Nephron progenitor cell (in vitro differentiated cells): Measurements from ENCODE around the gene RTP5.

Source experiments
- DNase-seq: peaks from one replicate; pipeline ENCODE4 v3.0.0; 2021
- H3K27ac Mint-ChIP-seq: 2 replicates; pipeline ENCODE4 v1.8.0; 2021; ENCODE audit warnings: mild to moderate bottlenecking, moderate library complexity, mixed read lengths
- H3K27me3 Mint-ChIP-seq: 2 replicates; pipeline ENCODE4 v1.8.0; 2021; ENCODE audit warnings: mild to moderate bottlenecking, low read depth, mixed read lengths; ENCODE audit not compliant: poor library complexity
- H3K36me3 Mint-ChIP-seq: 2 replicates; pipeline ENCODE4 v1.8.0; 2021; ENCODE audit warnings: low read depth, mixed read lengths
- H3K4me1 Mint-ChIP-seq: 2 replicates; pipeline ENCODE4 v1.8.0; 2021; ENCODE audit warnings: mixed read lengths
- H3K4me3 Mint-ChIP-seq: 2 replicates; pipeline ENCODE4 v1.8.0; 2021; ENCODE audit warnings: mild to moderate bottlenecking, moderate library complexity, mixed read lengths
- H3K9me3 Mint-ChIP-seq: 2 replicates; pipeline ENCODE4 v1.8.0; 2021; ENCODE audit warnings: mild to moderate bottlenecking, moderate library complexity, mixed read lengths
- TF ChIP-seq, protein P1 (sequence below): fragments of 200-600 bp; sonication (generic); IDR thresholded peaks from 2 replicates; pipeline ENCODE4 v1.5.0; 2021; ENCODE audit warnings: antibody characterized with exemption

The RTP5 gene

DNA sequence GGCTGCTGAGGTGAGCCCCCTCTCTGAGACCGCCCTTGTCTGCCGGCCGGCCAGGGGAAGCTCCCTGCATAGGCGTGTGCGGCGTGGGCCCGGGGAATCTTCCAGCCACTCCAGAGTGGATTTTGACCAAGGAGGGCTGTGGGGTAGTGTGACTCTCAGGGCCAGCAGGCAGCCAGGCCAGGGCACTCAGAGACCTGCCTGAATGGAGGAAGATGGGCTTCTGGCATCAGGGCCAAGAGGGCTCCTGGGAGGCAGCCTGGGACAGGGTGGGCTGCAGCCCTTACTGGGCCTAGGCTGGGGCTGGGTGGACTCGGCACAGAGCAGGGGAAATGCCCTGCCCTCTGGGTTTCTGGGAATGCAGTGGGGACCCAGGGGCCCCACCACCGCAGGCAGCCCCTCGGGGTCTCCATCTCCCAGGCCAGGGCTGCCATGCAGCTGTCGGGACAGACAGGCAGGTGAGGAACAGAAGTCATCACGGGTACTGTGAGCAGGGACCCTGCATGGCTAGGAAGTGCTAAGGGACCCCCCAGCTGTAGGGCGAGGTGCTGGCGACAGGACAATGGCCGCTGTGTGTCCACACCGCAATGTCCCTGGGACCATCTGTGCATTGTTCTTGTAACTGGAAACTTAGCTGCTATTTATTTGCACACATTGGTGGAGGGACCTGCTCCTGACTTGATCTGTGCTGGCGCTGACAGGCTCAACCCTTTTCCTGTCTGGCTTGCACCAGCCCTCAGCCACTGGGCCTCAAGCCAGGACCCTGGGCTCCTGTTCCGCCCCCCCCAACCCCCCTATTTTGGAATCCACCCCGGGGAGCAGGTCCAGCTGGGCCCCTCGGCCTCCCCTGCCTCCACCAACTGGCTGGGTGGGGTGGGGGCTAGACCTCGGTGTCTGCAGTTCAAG lies 14.9 kb upstream of the RTP5 start:
- H3K36me3 Mint-ChIP-seq = no peaks in the 10 kb centered on the region
- TF ChIP-seq, protein P1, sequence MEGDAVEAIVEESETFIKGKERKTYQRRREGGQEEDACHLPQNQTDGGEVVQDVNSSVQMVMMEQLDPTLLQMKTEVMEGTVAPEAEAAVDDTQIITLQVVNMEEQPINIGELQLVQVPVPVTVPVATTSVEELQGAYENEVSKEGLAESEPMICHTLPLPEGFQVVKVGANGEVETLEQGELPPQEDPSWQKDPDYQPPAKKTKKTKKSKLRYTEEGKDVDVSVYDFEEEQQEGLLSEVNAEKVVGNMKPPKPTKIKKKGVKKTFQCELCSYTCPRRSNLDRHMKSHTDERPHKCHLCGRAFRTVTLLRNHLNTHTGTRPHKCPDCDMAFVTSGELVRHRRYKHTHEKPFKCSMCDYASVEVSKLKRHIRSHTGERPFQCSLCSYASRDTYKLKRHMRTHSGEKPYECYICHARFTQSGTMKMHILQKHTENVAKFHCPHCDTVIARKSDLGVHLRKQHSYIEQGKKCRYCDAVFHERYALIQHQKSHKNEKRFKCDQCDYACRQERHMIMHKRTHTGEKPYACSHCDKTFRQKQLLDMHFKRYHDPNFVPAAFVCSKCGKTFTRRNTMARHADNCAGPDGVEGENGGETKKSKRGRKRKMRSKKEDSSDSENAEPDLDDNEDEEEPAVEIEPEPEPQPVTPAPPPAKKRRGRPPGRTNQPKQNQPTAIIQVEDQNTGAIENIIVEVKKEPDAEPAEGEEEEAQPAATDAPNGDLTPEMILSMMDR = no peak
- H3K4me1 Mint-ChIP-seq = peaks cover 24% of the 10 kb centered on the region
- H3K27me3 Mint-ChIP-seq = peaks cover 4% of the 10 kb centered on the region
- H3K4me3 Mint-ChIP-seq = no peak overlapping the region
- DNase-seq = no peak
- H3K9me3 Mint-ChIP-seq = no peaks in the 10 kb centered on the region
- no peak overlapping the region for H3K27ac Mint-ChIP-seq

DNA sequence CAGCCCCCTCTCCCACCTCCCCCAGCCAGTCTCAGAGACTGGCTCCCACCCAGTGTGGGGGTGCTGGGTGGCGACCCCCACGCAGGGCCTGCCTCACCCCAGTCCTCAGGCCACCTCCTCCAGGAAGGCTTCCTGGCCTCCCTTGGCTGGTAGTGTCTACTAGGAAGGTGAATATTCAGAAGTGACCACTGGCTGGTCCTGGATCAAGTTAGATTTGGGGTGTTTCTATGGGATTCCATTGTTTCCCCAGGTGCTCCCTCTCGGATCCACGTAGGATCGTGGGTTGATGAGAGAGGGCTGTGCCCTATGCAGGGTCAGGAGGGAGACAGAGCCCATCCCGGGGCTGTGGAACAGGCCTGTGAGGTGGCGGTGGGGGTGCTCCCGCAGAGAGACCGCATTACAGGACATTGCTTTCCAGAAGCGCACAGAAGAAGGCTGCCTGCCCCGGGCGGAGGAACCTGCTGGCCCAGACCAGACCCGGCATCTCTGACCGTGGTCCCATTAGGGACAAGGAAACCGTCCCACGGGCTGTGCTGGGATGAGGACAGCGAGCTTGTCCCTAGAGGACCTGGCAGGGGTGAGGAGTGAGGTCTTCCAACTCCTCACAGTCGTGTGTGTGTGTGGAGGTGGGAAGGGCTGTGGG lies 14.2 kb upstream of the RTP5 start:
- Mint-ChIP-seq H3K4me1 (peaks cover 27% of the 10 kb centered on the region), H3K36me3 (no peaks in the 10 kb centered on the region), H3K4me3 (no peak overlapping the region), H3K9me3 (no peaks in the 10 kb centered on the region), H3K27me3 (peaks cover 4% of the 10 kb centered on the region), H3K27ac (no peak overlapping the region)
- no peak for DNase-seq
- TF ChIP-seq, protein P1 = no peak

DNA sequence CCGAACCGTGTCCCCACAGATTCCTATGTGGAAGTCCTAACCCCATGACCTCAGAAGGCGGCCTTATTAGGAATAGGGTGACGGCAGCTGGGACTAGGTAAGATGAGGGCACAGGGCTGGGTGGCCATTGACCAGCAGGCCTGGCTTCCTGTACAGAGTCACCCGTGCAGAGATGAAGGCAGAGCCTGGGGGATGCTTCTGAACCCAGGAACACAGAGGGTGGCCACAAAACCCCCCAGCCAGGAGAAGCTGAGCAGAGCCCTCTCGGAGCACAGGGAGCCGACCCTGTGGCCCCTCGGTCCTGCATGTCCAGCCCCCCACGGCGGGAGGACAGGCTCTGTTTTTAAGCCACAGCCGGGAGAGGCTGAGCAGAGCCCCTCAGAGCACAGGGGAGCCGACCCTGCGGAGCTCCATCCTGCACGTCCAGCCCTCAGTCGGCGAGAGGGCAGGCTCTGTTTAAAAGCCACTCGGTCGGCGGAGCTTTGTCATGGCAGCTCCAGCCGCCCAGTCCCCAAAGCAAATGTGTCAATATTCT lies 13.6 kb upstream of the RTP5 start:
- H3K36me3 Mint-ChIP-seq = no peaks in the 10 kb centered on the region
- TF ChIP-seq, protein P1 = no peak
- H3K4me1 Mint-ChIP-seq = peaks cover 27% of the 10 kb centered on the region
- no peaks in the 10 kb centered on the region for H3K9me3 Mint-ChIP-seq
- no peak overlapping the region for H3K4me3 Mint-ChIP-seq
- no peak for DNase-seq
- H3K27ac Mint-ChIP-seq = no peak overlapping the region
- peaks cover 4% of the 10 kb centered on the region for H3K27me3 Mint-ChIP-seq

DNA sequence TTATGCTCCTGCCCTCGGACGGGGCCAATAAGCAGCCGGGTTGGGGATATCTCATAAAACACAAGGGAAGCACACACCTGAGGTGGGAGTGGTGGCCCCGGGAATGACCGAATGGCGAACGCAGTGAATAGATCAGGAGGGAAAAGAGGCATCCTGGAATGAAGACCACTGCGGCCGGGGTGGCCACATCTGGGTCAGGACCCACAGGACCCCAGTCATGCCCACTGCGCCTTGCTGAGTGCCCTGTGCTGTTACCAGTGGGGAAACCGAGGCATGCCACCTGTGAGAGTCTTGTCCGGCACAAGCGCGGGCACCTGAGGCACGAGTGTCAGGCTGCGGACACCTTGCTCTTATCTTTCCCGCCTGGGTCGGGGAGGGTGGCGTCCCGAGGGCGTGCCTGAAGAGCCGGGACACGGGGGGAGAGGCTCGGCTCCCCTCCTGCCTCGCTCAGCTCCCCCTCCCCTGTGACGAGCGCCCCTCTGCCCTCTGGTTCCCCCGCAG lies 12.4 kb upstream of the RTP5 start:
- no peak overlapping the region for H3K4me3 Mint-ChIP-seq
- no peak overlapping the region for H3K27ac Mint-ChIP-seq
- TF ChIP-seq, protein P1 = no peak
- no peaks in the 10 kb centered on the region for H3K9me3 Mint-ChIP-seq
- peak; percentile 0 for DNase-seq
- H3K4me1 Mint-ChIP-seq = peaks cover 32% of the 10 kb centered on the region
- H3K36me3 Mint-ChIP-seq = no peaks in the 10 kb centered on the region
- H3K27me3 Mint-ChIP-seq = peaks cover 4% of the 10 kb centered on the region

DNA sequence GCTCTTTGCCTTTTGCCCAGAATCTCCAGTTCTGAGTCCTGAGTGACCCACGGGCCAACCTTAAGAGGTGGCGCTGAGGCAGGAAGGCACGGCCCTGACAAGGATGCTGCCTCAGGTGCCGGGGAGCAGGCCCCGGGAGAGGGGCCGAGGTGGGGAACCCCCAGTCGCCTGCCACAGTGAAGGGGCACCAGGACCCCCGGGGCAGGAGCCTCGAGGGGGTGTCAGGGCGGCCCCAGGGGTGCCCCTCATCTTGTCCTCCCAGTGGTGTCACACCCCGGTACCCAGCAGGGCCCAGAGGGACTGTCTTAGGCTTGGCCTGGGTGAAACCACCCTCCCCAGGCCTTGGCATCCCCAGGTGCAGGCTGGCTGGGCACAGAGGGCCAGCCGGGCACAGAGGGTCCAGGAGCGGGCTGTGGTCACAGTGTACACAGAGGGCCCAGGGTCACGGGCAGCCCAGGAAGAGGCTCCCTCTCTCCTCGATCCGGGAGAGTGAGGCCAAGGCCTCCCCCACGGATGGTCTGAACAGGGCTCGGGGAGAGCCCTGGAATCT lies 11.9 kb upstream of the RTP5 start:
- H3K4me1 Mint-ChIP-seq = peaks cover 35% of the 10 kb centered on the region
- TF ChIP-seq, protein P1 = no peak
- no peaks in the 10 kb centered on the region for H3K36me3 Mint-ChIP-seq
- peaks cover 4% of the 10 kb centered on the region for H3K27me3 Mint-ChIP-seq
- H3K4me3 Mint-ChIP-seq = no peak overlapping the region
- H3K9me3 Mint-ChIP-seq = no peaks in the 10 kb centered on the region
- H3K27ac Mint-ChIP-seq = no peak overlapping the region
- peak; percentile 1 for DNase-seq
